A673 (cell line): ENCODE results near the gene RNF111. TPM values are rescaled to one million over a fixed set of nuclear protein-coding genes. Genes with fewer than 3 reads are reported as not detected.

Source experiments
- BruUV-seq: library from RNA; stranded (reverse); fragments of 400-500 nt; replicated peaks from 2 replicates; lab custom pipeline; 2021; lab: Mats Ljungman, UMichigan
- CTCF ChIA-PET: fragments of 300-600 bp; sonication (Branson Sonifier 250); formaldehyde crosslinking; loops from one replicate; lab custom pipeline; 2022; ENCODE audit warnings: antibody characterized with exemption; lab: Charles Lee
- POLR2A ChIA-PET: fragments of 300-600 bp; sonication (Branson Sonifier 250); formaldehyde crosslinking; loops from one replicate; lab custom pipeline; 2022; ENCODE audit warnings: antibody characterized with exemption; ENCODE audit not compliant: low non-redundant PET; lab: Charles Lee
- DNase-seq: peaks from one replicate; pipeline ENCODE4 v3.0.0-alpha.2; 2015; ENCODE audit warnings: low spot score
- H3K27ac ChIP-seq: fragments of 200-600 bp; sonication (generic); 2 replicates; pipeline ENCODE4 v1.5.1; 2016; ENCODE audit warnings: mixed run types, low read depth, mild to moderate bottlenecking, mixed read lengths, antibody characterized with exemption, low read length; ENCODE audit not compliant: poor library complexity, severe bottlenecking
- H3K27me3 ChIP-seq: fragments of 200-600 bp; sonication (generic); replicated peaks from 2 replicates; pipeline ENCODE4 v1.6.1; 2017; ENCODE audit warnings: mixed run types, low read depth, mild to moderate bottlenecking, mixed read lengths, antibody characterized with exemption, low read length; ENCODE audit not compliant: insufficient read depth, poor library complexity
- H3K36me3 ChIP-seq: fragments of 200-600 bp; sonication (generic); 2 replicates; pipeline ENCODE4 v1.6.1; 2016; ENCODE audit warnings: mixed run types, mild to moderate bottlenecking, mixed read lengths, antibody characterized with exemption, low read length; ENCODE audit not compliant: insufficient read depth, poor library complexity, severe bottlenecking
- H3K4me1 ChIP-seq: fragments of 200-600 bp; sonication (generic); 2 replicates; pipeline ENCODE4 v1.6.1; 2017; ENCODE audit warnings: mixed run types, mild to moderate bottlenecking, mixed read lengths, antibody characterized with exemption, low read length; ENCODE audit not compliant: insufficient read depth, poor library complexity, severe bottlenecking
- H3K4me3 ChIP-seq: fragments of 200-600 bp; sonication (generic); 2 replicates; pipeline ENCODE4 v1.5.1; 2016; ENCODE audit warnings: low read depth, mixed run types, mild to moderate bottlenecking, mixed read lengths, low read length; ENCODE audit not compliant: poor library complexity, severe bottlenecking
- H3K9me3 ChIP-seq: fragments of 200-600 bp; sonication (generic); 2 replicates; pipeline ENCODE4 v1.6.1; 2016; ENCODE audit warnings: mixed run types, low read depth, mild to moderate bottlenecking, mixed read lengths, antibody characterized with exemption, low read length; ENCODE audit not compliant: poor library complexity, severe bottlenecking
- EZH2 ChIP-seq: fragments of 200-600 bp; sonication (generic); IDR thresholded peaks from 2 replicates; pipeline ENCODE4 v1.6.1; 2017; ENCODE audit warnings: borderline replicate concordance, low read depth, mild to moderate bottlenecking, mixed read lengths, antibody characterized with exemption, low read length; ENCODE audit not compliant: poor library complexity, severe bottlenecking
- intact Hi-C: fragments of 100-400 bp; cut with micrococcal nuclease; formaldehyde crosslinking; loops from one replicate; pipeline ENCODE4 v1.10.0; 2022; ENCODE audit not compliant: unreplicated experiment
- total RNA-seq: library from RNA; stranded (reverse); gene quantifications from 2 replicates; pipeline ENCODE4 v1.2.3, GENCODE V29; 2021
- TF ChIP-seq, protein P1 (sequence below): fragments of 300-800, 200-600 bp; sonication (generic); conservative IDR thresholded peaks from 2 replicates; pipeline ENCODE4 v1.5.1; 2017; ENCODE audit warnings: low read depth, mild to moderate bottlenecking, antibody characterized with exemption, low read length, moderate library complexity, mixed read lengths

Gene RNF111
- total RNA-seq, 1 experiment from 2014 or later: 34.4 TPM

DNA sequence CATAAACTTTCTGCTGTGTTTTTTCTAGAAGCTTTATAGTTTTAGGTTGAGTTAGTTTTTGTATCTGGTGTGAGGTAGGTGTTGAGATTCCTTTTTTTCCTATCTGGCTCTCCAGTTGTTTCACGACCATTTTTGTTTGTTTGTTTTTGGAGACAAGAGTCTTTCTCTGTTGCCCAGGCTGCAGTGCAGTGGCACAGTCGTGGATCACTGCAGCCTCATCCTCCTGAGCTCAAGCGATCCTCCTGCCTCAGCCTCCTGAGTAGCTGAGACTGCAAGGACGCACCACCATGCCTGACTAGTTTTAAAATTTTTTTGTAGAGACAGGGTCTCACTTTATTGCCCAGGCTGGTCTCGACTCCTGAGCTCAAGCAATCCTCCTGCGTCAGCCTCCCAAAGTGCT lies 20.6 kb downstream of the RNF111 start:
- H3K27me3 ChIP-seq: no peaks in the 10 kb centered on the region
- H3K27ac ChIP-seq: no peak overlapping the region
- no peaks in the 10 kb centered on the region for H3K9me3 ChIP-seq
- DNase-seq: no peak
- H3K4me3 ChIP-seq: no peak overlapping the region
- H3K4me1 ChIP-seq: no peaks in the 10 kb centered on the region
- CTCF ChIA-PET: no interaction called here
- TF ChIP-seq, protein P1, sequence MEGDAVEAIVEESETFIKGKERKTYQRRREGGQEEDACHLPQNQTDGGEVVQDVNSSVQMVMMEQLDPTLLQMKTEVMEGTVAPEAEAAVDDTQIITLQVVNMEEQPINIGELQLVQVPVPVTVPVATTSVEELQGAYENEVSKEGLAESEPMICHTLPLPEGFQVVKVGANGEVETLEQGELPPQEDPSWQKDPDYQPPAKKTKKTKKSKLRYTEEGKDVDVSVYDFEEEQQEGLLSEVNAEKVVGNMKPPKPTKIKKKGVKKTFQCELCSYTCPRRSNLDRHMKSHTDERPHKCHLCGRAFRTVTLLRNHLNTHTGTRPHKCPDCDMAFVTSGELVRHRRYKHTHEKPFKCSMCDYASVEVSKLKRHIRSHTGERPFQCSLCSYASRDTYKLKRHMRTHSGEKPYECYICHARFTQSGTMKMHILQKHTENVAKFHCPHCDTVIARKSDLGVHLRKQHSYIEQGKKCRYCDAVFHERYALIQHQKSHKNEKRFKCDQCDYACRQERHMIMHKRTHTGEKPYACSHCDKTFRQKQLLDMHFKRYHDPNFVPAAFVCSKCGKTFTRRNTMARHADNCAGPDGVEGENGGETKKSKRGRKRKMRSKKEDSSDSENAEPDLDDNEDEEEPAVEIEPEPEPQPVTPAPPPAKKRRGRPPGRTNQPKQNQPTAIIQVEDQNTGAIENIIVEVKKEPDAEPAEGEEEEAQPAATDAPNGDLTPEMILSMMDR: no peak
- no peak for TF ChIP-seq EZH2
- POLR2A ChIA-PET: no interaction called here
- peaks cover 3% of the 10 kb centered on the region for H3K36me3 ChIP-seq
- BruUV-seq: no TSS peak
- intact Hi-C loops: no loop called here

DNA sequence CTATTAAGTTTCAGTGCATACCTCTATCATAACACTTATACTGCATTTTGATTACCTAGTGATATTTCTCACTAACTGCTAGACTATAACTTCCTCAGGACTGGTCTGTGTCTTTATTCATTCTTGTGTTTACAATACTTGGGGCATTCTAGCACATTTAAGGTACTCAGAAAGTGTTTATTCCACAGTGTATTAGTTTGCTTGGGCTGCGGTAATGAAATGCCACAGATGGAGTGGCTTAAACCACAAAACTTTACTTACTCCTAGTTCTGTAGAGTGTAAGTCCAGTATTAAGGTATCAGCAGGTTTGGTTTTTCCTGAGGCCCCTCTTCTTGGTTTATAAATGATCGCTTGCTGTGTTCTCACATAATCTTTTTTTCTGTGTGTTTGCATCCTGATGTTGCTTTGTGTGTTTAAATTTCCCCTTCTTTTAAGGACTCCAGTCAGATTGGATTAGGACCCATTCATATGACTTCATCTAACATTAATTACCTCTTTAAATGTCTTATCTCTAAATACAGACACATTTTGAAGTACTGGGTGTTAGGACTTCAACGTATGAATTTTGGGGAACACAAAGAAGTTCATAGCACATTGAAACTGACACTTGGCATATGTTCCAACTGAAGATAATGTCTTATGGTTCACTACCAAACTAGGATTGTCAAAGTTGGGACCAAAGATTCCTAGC lies 23.9 kb downstream of the RNF111 start:
- TF ChIP-seq EZH2: no peak
- TF ChIP-seq, protein P1: no peak
- intact Hi-C loops: no loop called here
- no peaks in the 10 kb centered on the region for H3K9me3 ChIP-seq
- no peak overlapping the region for H3K4me3 ChIP-seq
- H3K36me3 ChIP-seq: no peaks in the 10 kb centered on the region
- no peaks in the 10 kb centered on the region for H3K4me1 ChIP-seq
- ChIA-PET POLR2A (interaction anchor here (0.6 kb wide), 2 partner anchors 12 to 164 kb away, joined by 4 to 7 read pairs; no protein-coding TSS in a partner anchor), CTCF (no interaction called here)
- H3K27me3 ChIP-seq: no peaks in the 10 kb centered on the region
- no peak for DNase-seq
- BruUV-seq: no TSS peak
- H3K27ac ChIP-seq: no peak overlapping the region

DNA sequence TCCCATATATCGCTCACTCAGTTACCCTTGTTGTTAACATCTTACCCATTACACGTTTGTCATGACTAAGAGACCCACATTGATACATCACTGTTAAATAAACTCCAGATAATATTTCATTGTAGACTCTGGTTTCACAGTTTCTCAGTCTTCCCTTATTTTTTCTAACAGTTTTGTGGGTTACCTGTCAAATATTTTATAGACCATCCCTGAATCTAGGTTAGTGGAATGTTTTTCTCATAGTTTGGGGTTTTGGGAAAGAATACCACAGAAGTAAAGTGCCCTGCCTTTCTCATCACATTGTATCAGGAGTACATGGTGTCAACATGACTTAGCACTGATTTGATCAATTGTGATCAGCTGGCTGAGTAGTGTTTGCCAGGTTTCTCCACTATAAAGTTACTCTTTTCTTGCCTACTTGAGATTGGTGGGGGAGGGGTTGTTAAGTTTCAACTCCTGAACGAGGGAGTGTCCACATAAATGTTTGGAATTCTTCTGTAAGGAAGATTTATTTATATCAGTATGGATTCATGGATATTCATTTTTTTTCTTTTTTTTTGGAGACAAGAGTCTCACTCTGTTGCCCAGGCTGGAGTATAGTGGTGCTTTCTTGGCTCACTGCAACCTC lies 25.9 kb downstream of the RNF111 start:
- peaks cover 4% of the 10 kb centered on the region for H3K9me3 ChIP-seq
- H3K4me1 ChIP-seq: no peaks in the 10 kb centered on the region
- H3K27ac ChIP-seq: no peak overlapping the region
- H3K27me3 ChIP-seq: no peaks in the 10 kb centered on the region
- DNase-seq: no peak
- TF ChIP-seq, protein P1: no peak
- TF ChIP-seq EZH2: no peak
- no TSS peak for BruUV-seq
- H3K36me3 ChIP-seq: no peaks in the 10 kb centered on the region
- no peak overlapping the region for H3K4me3 ChIP-seq
- ChIA-PET POLR2A (no interaction called here), CTCF (no interaction called here)
- intact Hi-C loops: no loop called here
